Transverse colon (tissue), 4 donors: ENCODE results near the gene INO80D.

Source experiments
- POLR2AphosphoS5 ChIP-seq, 3 donors: sonication (generic); formaldehyde crosslinking; IDR thresholded peaks; one replicate each; pipeline ENCODE4 v1.6.1; 2016; ENCODE audit warnings: antibody characterized with exemption in 3 of 3
- TF ChIP-seq, protein P1 (sequence below), 5 experiments: fragments of 200-600 bp in 3 of 5; fragments of 450-650 bp in 2 of 5; sonication (generic) in 3 of 5; IDR thresholded peaks; 1 replicate in 2 of 5; 2 replicates in 3 of 5; pipeline ENCODE4 v1.5.1; 2016 to 2017; ENCODE audit warnings: antibody characterized with exemption in 5 of 5, inconsistent platforms in 3 of 5, mild to moderate bottlenecking in 2 of 5, moderate library complexity in 1 of 5

DNA sequence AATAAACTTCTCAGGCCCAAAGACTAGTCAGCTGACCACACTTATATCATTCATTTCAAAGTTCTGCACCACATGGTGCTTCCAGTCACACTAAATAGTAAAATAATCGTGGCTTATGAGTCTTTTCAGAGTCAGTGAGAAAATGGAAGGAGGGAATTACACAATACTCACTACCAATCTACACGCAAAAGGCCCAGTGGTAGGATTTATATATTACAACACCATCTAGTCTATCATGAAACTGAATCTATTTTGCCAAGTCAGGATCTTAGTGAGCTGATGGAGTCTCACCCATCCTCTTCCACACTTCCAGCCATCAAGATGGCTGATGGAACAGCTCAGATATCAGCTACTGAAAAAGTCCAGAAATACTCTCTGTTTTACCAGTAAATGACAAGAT is 21.9 kb downstream of the INO80D start:
- TF ChIP-seq, protein P1, sequence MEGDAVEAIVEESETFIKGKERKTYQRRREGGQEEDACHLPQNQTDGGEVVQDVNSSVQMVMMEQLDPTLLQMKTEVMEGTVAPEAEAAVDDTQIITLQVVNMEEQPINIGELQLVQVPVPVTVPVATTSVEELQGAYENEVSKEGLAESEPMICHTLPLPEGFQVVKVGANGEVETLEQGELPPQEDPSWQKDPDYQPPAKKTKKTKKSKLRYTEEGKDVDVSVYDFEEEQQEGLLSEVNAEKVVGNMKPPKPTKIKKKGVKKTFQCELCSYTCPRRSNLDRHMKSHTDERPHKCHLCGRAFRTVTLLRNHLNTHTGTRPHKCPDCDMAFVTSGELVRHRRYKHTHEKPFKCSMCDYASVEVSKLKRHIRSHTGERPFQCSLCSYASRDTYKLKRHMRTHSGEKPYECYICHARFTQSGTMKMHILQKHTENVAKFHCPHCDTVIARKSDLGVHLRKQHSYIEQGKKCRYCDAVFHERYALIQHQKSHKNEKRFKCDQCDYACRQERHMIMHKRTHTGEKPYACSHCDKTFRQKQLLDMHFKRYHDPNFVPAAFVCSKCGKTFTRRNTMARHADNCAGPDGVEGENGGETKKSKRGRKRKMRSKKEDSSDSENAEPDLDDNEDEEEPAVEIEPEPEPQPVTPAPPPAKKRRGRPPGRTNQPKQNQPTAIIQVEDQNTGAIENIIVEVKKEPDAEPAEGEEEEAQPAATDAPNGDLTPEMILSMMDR (IDR thresholded peaks at IDR 0.05): no peak
- TF ChIP-seq POLR2AphosphoS5 (IDR thresholded peaks at IDR 0.05): no peak
